ENCODE measurements around the gene MYCBP2.

The MYCBP2 gene

DNA sequence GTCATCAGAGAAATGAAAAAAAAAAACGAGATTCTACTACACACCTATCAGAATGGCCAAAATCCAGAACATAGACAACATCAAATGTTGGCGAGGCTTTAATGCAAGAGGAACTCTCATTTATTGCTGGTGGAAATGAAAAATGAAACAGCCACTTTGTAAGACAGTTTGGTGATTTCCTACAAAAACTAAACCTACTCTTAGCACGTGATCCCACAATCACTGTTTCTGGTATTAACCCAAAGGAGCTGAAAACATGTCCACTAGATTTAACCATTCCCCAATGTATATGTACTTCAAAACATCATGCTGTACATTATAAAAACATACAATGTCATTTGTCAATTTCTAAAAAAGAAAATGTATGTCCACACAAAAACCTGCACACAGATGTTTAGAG lies 13.0 kb downstream of the MYCBP2 start:
- H3K36me3 ChIP-seq: no peaks in the 10 kb centered on the region
- H3K9me3 ChIP-seq (ENCODE audit: severe bottlenecking): no peaks in the 10 kb centered on the region
- no peaks in the 10 kb centered on the region for H3K27me3 ChIP-seq (ENCODE audit: insufficient read depth, low read depth, severe bottlenecking)
- DNase-seq: no peak
- TF ChIP-seq, protein P1, sequence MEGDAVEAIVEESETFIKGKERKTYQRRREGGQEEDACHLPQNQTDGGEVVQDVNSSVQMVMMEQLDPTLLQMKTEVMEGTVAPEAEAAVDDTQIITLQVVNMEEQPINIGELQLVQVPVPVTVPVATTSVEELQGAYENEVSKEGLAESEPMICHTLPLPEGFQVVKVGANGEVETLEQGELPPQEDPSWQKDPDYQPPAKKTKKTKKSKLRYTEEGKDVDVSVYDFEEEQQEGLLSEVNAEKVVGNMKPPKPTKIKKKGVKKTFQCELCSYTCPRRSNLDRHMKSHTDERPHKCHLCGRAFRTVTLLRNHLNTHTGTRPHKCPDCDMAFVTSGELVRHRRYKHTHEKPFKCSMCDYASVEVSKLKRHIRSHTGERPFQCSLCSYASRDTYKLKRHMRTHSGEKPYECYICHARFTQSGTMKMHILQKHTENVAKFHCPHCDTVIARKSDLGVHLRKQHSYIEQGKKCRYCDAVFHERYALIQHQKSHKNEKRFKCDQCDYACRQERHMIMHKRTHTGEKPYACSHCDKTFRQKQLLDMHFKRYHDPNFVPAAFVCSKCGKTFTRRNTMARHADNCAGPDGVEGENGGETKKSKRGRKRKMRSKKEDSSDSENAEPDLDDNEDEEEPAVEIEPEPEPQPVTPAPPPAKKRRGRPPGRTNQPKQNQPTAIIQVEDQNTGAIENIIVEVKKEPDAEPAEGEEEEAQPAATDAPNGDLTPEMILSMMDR (IDR thresholded peaks at IDR 0.05; ENCODE audit: low read depth, low read length): no peak
- no peak overlapping the region for H3K27ac ChIP-seq
- H3K4me3 ChIP-seq (ENCODE audit: low read depth, low read length): no peak overlapping the region

- Histone ChIP-seq H3K9me3 (ENCODE audit: severe bottlenecking) (no peaks in the 10 kb centered on the region), H3K36me3 (no peaks in the 10 kb centered on the region), H3K27ac (no peak overlapping the region), H3K27me3 (ENCODE audit: insufficient read depth, low read depth, severe bottlenecking) (no peaks in the 10 kb centered on the region), H3K4me3 (ENCODE audit: low read depth, low read length) (no peak overlapping the region)
- TF ChIP-seq, protein P1 (IDR thresholded peaks at IDR 0.05; ENCODE audit: low read depth, low read length): no peak
- DNase-seq: no peak
Observed at GRCh38 chr13:77312311-77312710, 14.6 kb downstream of the MYCBP2 start.

DNA sequence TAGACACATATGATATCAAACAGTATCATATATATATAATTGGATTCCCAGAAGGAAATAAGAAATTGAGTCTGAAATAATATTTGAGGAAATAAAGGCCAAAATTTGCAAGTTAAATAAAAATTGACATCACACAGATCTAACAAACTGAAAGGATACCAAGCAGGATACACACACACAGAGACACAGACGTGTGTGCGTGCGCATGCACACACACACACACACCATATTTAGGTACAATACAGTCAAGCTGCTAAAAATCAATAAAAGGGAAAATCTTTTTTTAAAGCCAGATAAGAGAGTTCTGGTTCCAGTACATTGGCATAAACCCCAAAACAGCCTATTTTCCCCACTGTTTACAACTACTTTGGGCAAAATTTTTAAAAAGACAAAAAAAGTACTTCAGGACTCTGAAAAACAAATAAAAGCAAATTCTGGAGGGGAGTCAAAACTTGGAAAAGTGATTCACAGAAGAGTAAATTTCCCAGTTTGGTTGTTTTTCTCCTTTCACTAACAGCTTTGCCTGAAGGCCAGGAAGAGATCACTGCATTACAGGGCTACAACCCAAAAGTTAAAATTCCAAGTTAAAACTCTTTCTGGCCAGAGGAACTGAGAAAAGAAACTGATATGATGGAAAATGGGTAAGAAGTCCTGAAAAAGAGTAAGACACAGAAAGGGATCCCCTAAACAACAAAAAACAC lies 16.2 kb downstream of the MYCBP2 start:
- no peaks in the 10 kb centered on the region for H3K27me3 ChIP-seq (ENCODE audit: insufficient read depth, low read depth, severe bottlenecking)
- H3K27ac ChIP-seq: no peak overlapping the region
- DNase-seq: no peak
- H3K4me3 ChIP-seq (ENCODE audit: low read depth, low read length): no peak overlapping the region
- H3K36me3 ChIP-seq: no peaks in the 10 kb centered on the region
- TF ChIP-seq, protein P1 (IDR thresholded peaks at IDR 0.05; ENCODE audit: low read depth, low read length): no peak
- no peaks in the 10 kb centered on the region for H3K9me3 ChIP-seq (ENCODE audit: severe bottlenecking)

GRCh38 chr13:77310161-77310560 lies 16.7 kb downstream of the MYCBP2 start:
- no peaks in the 10 kb centered on the region for H3K9me3 ChIP-seq (ENCODE audit: severe bottlenecking)
- no peak overlapping the region for H3K27ac ChIP-seq
- DNase-seq: no peak
- no peaks in the 10 kb centered on the region for H3K27me3 ChIP-seq (ENCODE audit: insufficient read depth, low read depth, severe bottlenecking)
- no peak overlapping the region for H3K4me3 ChIP-seq (ENCODE audit: low read depth, low read length)
- H3K36me3 ChIP-seq: no peaks in the 10 kb centered on the region
- TF ChIP-seq, protein P1 (IDR thresholded peaks at IDR 0.05; ENCODE audit: low read depth, low read length): no peak

- H3K4me3 ChIP-seq (ENCODE audit: low read depth, low read length): no peak overlapping the region
- no peaks in the 10 kb centered on the region for H3K36me3 ChIP-seq
- DNase-seq: no peak
- TF ChIP-seq, protein P1 (IDR thresholded peaks at IDR 0.05; ENCODE audit: low read depth, low read length): no peak
- no peaks in the 10 kb centered on the region for H3K9me3 ChIP-seq (ENCODE audit: severe bottlenecking)
- no peak overlapping the region for H3K27ac ChIP-seq
- H3K27me3 ChIP-seq (ENCODE audit: insufficient read depth, low read depth, severe bottlenecking): no peaks in the 10 kb centered on the region
Observed at GRCh38 chr13:77309254-77309653, 17.6 kb downstream of the MYCBP2 start.

GRCh38 chr13:77306458-77306857 lies 20.4 kb downstream of the MYCBP2 start:
- H3K27ac ChIP-seq: no peak overlapping the region
- no peak for DNase-seq
- TF ChIP-seq, protein P1 (IDR thresholded peaks at IDR 0.05; ENCODE audit: low read depth, low read length): no peak
- H3K9me3 ChIP-seq (ENCODE audit: severe bottlenecking): no peaks in the 10 kb centered on the region
- H3K36me3 ChIP-seq: no peaks in the 10 kb centered on the region
- no peak overlapping the region for H3K4me3 ChIP-seq (ENCODE audit: low read depth, low read length)
- H3K27me3 ChIP-seq (ENCODE audit: insufficient read depth, low read depth, severe bottlenecking): no peaks in the 10 kb centered on the region
